ENCODE data around the gene NUP214.
"Not testable (repeated sequence)": the region's sequence is repeated elsewhere in the genome, so short reads cannot be mapped to it uniquely, and the experiment has no call there.

Gene NUP214

GRCh38 chr9:131096269-131097125 is 28.9 kb upstream of the NUP214 start, which contains the start of gene AIF1L:
TSS of gene AIF1L (plus strand) at chr9:131096531. CDS start at chr9:131096630, 99 bp downstream.
- no peak for FAIRE-seq

DNA sequence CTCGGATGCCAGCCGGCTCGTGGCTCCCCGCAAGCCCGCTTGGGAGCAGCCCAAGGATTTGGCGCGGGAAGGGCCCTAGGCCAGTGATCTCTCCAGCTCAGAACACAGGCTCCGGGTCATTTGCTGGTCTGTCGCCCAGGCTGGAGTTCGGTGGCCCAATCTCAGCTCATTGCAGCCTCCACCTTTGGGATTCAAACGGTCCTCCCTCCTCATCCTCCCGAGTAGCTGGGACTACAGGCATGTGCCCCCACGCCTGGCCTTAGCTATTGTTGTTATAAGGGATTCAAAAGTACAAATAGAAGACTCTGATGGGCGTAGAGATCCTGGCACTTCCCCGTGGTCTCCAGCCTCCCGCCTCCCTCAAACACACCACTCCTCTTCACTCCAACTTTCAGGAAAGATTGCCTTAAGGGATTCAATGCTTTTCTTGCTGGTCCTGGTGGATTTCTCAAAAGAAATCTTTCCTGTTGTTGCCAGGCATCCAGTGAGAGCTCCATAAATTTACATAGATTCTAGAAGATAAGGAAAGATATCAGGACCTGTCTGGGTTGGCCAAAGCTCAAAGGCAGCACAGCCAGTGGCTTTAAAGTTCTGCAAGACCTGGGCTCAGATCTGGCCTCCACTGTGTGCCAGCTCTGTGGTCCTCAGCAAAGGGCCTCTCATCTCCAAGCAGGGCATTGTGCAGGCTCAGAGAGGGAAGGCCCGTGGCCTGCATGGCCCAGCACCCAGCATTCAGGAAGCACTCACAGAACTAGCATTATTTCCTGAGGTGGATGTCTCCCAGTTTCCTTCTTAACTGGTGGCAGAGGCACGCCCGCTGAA is 28.0 kb upstream of the NUP214 start:
- FAIRE-seq, result no peak

DNA sequence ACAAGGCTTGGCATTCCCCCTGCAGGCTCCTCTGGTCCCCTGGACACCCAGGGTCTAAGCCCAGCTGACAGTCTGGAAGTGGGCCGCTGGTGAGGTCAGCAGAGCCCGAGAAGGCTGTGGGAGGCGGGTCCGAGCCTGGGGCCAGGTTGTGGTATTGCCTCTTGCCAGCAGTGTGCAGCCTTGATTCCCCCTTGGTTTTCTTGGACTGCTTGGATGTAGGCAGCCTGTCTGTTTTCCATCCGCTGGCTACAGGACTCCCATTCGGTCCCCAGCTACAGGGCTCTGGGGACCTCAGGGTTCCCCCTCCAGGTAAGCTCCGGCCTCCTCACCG is 27.5 kb upstream of the NUP214 start:
- FAIRE-seq, result no peak

DNA sequence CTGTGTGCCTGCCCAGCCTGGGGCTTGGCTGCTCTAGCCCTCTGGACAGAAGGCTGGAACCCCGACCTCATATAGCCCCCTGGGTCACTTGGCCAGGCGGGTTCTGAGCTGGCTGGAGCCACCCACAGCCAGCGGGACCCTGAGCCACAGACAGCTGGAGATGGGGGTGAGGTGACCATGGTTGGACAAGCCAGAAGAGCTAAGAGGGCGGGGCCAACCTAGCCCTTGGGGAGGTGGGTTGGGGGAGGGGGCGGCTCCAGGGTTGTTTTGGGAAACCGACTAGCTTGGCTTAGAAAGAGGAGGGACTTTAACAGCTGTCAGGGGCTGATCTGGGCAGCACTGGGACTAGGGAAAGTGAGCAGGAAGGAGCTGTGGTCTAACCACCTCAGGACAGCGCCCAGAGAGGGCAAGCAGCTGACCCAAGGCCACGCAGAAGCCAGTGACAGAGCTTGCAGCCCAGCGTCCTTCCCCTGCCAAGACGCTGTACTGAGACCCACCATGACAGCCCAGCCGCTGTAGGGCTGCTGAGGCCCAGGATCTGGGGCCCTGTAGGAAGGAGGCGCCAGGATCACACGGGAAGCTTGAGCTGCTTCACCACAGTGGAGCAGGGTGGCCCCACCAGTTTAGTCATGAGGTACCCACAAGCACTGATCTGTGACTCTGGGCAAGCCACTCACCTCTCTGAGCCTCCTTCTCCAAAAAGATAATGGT is 26.8 kb upstream of the NUP214 start:
- FAIRE-seq, result no peak

DNA sequence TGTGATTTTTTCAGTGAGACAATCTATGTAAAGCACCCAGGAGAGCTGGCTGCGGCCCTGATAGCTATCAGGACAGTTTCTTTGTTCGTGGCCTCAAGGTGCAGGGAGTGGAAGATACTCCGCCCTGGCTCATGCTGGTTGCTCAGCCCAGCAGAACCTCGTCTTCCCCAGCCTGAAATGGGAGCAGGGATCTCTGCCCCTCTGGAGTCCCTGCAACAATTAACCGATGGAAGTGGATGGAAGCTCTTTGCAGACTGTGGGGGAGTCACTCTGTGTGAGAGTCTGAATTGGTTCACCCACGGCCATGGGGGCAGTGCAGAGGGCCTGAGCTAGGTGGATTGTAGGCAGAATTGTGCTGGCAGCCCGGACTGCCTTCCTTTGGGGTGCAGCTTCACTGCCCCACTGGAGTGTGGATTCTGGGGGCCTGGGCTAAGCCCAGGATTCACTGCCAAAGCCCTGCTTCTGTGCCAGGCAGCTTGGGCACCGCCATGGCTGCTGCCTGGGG is 26.2 kb upstream of the NUP214 start:
- FAIRE-seq, result no peak

GRCh38 chr9:131099845-131100244 is 25.5 kb upstream of the NUP214 start:
- not testable (repeated sequence) for FAIRE-seq

DNA sequence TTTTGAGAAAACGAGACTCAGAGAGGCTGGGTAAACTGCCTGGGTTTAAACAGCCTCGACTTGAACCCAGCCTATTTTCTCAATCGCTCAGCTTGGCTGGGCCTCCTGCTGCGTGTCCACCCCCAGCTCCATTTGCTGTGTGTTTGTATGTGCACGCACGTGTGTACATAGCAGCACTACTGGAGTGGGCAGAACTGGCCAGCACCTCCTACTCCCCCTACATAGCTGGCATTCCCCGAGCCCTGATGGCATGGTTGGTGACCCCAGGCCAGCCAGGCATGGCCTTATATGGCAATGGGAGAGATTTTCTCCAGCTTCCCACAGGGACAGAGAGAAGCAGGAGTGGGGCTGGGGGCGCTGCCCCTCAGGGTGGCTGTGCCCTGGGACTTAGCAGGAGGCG is 24.9 kb upstream of the NUP214 start:
- FAIRE-seq, result no peak

GRCh38 chr9:131101207-131101964 is 24.0 kb upstream of the NUP214 start:
- no peak for FAIRE-seq

- FAIRE-seq, result no peak
Observed at GRCh38 chr9:131103024-131103423, 22.4 kb upstream of the NUP214 start.

GRCh38 chr9:131103535-131103934 is 21.9 kb upstream of the NUP214 start:
- FAIRE-seq, result no peak

DNA sequence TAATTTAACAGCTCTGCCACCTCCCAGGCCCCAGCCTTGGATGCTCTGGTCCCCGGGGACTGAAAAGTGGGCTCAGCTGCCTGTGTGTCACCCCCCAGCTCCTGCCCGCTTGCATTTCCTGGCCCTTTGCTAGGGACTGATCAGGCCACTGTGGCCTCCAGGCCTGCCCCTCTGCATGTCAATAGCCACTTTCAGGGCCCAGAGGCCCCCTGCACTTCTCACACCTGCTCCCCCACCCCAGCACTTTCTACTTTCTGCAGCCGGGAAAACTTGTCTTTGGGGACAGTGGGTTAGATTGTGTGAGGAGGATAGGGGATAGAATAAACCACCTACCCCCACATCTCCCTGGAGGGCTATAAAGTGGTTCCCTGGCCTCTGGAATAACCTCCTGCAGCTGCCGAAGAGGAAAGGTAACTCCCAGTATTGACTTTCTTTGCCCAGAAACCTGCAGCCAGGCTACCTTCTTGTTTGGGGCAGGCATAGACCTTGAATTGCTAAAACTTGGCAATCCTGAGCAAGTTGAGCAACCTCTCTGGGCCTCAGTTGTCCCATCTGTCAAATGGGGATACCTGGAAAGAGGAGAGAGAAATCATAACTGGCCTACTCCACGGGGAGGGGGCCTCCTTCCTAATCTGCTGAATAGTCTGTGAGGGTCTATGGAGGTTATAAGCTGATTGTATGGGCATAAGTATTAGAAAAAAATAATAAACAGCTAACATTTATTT is 21.2 kb upstream of the NUP214 start:
- no peak for FAIRE-seq

GRCh38 chr9:131105952-131106351 is 19.4 kb upstream of the NUP214 start:
- FAIRE-seq, result no peak

DNA sequence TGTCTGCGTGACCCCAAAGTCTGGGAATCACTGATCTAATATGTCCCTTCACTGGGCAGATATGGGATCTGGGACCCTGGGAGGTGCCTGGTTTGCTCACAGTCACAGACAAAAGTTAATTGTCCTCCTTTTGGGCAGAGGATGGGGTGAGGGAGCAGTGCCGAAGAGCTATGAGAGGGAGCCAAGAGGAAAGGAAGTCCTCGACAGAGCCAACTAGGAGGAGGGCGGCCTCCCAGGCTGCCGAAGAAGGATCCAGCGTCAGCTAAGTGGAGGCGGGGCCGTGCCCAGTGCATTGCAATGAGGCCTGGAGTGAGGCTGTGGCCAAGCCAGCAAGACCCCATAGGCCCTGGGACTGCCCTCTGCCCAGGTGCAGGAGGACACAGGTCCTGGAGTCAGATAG is 17.6 kb upstream of the NUP214 start:
- no peak for FAIRE-seq

DNA sequence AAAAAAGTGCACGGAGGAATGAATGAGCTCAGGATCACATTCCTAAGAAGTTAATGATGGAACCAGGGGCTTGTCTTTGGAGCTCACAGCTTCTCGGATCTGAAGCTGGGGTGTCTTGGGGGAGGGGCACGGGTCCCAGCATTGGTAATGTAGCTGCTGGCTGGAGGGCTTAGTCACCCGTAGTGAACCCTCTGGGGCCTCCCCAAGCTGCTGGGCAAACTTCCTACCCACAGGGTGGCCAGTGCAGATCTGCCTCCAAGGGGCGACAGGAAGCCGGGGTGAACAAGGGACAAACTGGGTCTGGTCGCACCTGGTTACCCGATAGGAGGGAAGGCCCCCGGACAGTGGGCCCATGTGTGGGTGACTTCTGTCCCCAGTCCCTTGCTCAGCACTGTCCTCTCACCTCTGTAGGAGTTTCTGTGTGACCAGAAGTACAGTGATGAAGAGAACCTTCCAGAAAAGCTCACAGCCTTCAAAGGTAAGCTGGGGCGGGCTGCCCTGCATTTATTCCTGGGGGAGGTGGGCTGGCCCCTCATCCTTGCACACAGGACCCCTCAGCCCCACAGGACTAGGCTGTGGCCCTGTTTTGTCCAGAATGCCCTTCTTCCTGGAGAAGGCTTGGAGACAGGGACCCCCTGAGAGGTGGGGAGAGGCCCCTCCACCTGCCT is 14.1 kb upstream of the NUP214 start:
- FAIRE-seq, result no peak

- no peak for FAIRE-seq
Observed at GRCh38 chr9:131111854-131112311, 13.5 kb upstream of the NUP214 start.

- FAIRE-seq, result no peak
Observed at GRCh38 chr9:131112374-131113154, 12.8 kb upstream of the NUP214 start.

DNA sequence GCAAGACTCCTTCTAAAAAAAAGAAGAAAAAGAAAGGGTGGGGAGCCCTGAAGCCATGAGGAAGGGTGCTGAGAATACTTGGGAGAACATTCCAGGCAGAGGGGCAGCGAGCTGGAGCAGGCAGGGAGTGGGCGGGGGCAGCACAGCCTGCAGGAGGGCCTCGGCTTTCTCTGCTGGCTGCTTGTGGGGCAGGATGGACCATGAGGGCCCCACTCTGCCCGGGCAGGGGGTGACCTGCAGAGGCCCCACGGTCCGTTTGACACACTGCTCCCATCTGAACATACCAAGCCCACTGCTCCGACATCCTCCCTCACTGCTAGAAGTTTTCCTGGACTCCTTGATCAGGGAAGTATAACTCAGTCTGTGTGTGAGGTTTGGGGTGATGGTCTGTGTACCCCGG is 11.7 kb upstream of the NUP214 start:
- no peak for FAIRE-seq

- no peak for FAIRE-seq
Observed at GRCh38 chr9:131114084-131114535, 11.3 kb upstream of the NUP214 start.

DNA sequence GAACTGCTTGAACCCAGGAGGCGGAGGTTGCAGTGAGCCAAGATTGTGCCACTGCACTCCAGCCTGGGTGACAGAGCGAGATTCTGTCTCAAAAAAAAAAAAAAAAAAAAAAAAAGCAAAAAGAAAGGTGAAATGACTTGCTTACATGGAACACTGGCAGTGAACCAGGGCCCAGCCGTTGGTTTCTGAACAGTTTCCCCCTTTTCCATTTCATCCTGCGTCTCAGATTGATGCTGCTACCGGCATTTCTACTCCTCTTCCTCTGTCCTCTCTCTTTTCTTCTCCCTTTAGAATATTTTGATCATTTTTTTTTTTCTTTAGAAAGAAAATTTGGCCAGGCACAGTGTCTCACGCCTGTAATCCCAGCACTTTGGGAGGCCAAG is 10.0 kb upstream of the NUP214 start:
- not testable (repeated sequence) for FAIRE-seq

Data from colon (tissue), 2 donors.